ENCODE data around the gene WBP11.

GRCh38 chr12:14782756-14783155 is 20.5 kb downstream of the WBP11 start:
- TF ChIP-seq CTCF (IDR thresholded peaks at IDR 0.05; ENCODE audit: low read depth, low read length) (no peak), EZH2phosphoT487 (IDR thresholded peaks at IDR 0.05; ENCODE audit: low read depth) (no peak)

Data from OCI-LY3 (cell line).